ENCODE results near the gene SERPINA1. TPM values are rescaled to one million over a fixed set of nuclear protein-coding genes. Genes with fewer than 3 reads are reported as not detected.

The SERPINA1 gene
- total and polyA plus RNA-seq, 2 of the 13 experiments (the other 11 are each of a cell fraction or from before 2014, with no cell fraction given), result 3,266 to 11,015 TPM

- TF ChIP-seq, protein P1, sequence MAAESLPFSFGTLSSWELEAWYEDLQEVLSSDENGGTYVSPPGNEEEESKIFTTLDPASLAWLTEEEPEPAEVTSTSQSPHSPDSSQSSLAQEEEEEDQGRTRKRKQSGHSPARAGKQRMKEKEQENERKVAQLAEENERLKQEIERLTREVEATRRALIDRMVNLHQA (CRISPR knock-in tag; IDR thresholded peaks at IDR 0.05), result no peak
- TF ChIP-seq SNRNP70 (IDR thresholded peaks at IDR 0.05; ENCODE audit: low read depth, low read length) (no peak), CREB3 (CRISPR knock-in tag; IDR thresholded peaks at IDR 0.05) (peak; percentile 13; the same call in 1 of the 2 replicates), NFRKB (IDR thresholded peaks at IDR 0.05) (no peak), SAP130 (CRISPR knock-in tag; IDR thresholded peaks at IDR 0.05; ENCODE audit: low read depth) (no peak), NFE2 (CRISPR knock-in tag; IDR thresholded peaks at IDR 0.05) (no peak), ZNF367 (CRISPR knock-in tag; IDR thresholded peaks at IDR 0.05; ENCODE audit: borderline replicate concordance) (no peak; the same call in 1 of the 2 replicates), SP5 (CRISPR knock-in tag; IDR thresholded peaks at IDR 0.05; ENCODE audit: borderline replicate concordance, low read depth) (no peak), AGO2 (optimal IDR thresholded peaks at IDR 0.05; ENCODE audit: low read depth, low read length) (peak; percentile 96), ZBTB33 (CRISPR knock-in tag; IDR thresholded peaks at IDR 0.05) (no peak), KLF16 (CRISPR knock-in tag; IDR thresholded peaks at IDR 0.05) (no peak), SCMH1 (CRISPR knock-in tag; IDR thresholded peaks at IDR 0.05; ENCODE audit: borderline replicate concordance) (no peak), HOXD1 (CRISPR knock-in tag; IDR thresholded peaks at IDR 0.05) (no peak), RFXAP (CRISPR knock-in tag; IDR thresholded peaks at IDR 0.05; ENCODE audit: borderline replicate concordance) (no peak), PPARG (CRISPR knock-in tag; conservative IDR thresholded peaks at IDR 0.05) (no peak), ARNT (IDR thresholded peaks at IDR 0.05) (no peak), ZSCAN25 (CRISPR knock-in tag; IDR thresholded peaks at IDR 0.05) (no peak), MXI1 (IDR thresholded peaks at IDR 0.05; ENCODE audit: borderline replicate concordance, low read depth, low read length) (no peak), MXD4 (CRISPR knock-in tag; IDR thresholded peaks at IDR 0.05) (no peak), XBP1 (CRISPR knock-in tag; IDR thresholded peaks at IDR 0.05) (no peak), ZNF343 (CRISPR knock-in tag; IDR thresholded peaks at IDR 0.05) (no peak), ZNF768 (CRISPR knock-in tag; IDR thresholded peaks at IDR 0.05) (no peak), PAWR (CRISPR knock-in tag; IDR thresholded peaks at IDR 0.05; ENCODE audit: borderline replicate concordance) (no peak), NFE2L2 (IDR thresholded peaks at IDR 0.05; ENCODE audit: low read length) (no peak), MTF1 (CRISPR knock-in tag; IDR thresholded peaks at IDR 0.05) (no peak), ZNF44 (CRISPR knock-in tag; IDR thresholded peaks at IDR 0.05) (no peak), ZNF879 (CRISPR knock-in tag; IDR thresholded peaks at IDR 0.05) (0 out of 2 replicates have a peak, but pooled peaks have one; percentile 23)
- TF ChIP-seq, protein P2, sequence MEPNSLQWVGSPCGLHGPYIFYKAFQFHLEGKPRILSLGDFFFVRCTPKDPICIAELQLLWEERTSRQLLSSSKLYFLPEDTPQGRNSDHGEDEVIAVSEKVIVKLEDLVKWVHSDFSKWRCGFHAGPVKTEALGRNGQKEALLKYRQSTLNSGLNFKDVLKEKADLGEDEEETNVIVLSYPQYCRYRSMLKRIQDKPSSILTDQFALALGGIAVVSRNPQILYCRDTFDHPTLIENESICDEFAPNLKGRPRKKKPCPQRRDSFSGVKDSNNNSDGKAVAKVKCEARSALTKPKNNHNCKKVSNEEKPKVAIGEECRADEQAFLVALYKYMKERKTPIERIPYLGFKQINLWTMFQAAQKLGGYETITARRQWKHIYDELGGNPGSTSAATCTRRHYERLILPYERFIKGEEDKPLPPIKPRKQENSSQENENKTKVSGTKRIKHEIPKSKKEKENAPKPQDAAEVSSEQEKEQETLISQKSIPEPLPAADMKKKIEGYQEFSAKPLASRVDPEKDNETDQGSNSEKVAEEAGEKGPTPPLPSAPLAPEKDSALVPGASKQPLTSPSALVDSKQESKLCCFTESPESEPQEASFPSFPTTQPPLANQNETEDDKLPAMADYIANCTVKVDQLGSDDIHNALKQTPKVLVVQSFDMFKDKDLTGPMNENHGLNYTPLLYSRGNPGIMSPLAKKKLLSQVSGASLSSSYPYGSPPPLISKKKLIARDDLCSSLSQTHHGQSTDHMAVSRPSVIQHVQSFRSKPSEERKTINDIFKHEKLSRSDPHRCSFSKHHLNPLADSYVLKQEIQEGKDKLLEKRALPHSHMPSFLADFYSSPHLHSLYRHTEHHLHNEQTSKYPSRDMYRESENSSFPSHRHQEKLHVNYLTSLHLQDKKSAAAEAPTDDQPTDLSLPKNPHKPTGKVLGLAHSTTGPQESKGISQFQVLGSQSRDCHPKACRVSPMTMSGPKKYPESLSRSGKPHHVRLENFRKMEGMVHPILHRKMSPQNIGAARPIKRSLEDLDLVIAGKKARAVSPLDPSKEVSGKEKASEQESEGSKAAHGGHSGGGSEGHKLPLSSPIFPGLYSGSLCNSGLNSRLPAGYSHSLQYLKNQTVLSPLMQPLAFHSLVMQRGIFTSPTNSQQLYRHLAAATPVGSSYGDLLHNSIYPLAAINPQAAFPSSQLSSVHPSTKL (CRISPR knock-in tag; IDR thresholded peaks at IDR 0.05), result no peak
These were observed 397 bp downstream of the SERPINA1 start (continued) for GRCh38 chr14:94388027-94388383.
